HG03064 (cell line): ENCODE data around the gene STAB2.

Source experiments
- ATAC-seq: cut with Tn5 transposase; IDR thresholded peaks from one replicate; pipeline ENCODE4 v1.9.1; 2021; ENCODE audit warnings: low read depth; ENCODE audit not compliant: unreplicated experiment

STAB2 gene

DNA sequence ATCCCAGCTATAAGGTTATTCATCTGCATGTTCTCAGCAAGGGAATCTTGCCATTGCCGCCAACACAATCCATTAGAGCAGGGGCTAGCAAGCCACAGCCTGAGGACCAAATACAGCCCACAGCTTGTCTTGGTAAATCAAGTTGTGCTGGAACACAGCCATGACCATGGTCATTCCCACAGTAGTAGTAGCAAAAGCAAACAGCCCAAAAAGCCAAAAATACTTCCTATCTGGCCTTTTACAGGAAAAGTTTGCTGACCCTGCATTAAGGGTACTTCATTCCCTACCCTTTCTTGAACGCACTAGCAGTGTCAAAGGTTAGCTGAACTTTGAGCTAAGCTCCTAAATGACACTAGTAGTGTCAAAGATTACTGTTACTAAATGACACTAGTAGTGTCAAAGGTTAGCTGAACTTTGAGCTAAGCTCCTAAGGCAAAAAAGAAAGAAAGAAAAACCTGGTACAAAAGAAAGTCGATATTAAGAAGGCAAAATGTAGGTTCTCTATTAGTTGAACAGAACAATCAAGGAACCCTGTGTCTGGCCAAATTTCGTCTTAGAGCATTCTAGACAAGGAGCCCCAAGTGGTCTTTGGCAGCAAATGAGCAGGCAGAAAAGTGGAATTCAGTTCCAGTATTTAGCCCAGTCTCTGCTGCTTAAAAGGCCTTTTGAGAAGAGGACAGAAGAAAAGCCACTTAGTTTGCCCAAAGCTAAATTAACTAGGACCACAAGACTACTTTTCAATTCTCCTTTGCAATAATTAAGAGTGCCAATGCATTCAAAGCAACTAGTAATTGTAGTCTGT, 186.2 kb downstream of the STAB2 start:
- no peak for ATAC-seq

DNA sequence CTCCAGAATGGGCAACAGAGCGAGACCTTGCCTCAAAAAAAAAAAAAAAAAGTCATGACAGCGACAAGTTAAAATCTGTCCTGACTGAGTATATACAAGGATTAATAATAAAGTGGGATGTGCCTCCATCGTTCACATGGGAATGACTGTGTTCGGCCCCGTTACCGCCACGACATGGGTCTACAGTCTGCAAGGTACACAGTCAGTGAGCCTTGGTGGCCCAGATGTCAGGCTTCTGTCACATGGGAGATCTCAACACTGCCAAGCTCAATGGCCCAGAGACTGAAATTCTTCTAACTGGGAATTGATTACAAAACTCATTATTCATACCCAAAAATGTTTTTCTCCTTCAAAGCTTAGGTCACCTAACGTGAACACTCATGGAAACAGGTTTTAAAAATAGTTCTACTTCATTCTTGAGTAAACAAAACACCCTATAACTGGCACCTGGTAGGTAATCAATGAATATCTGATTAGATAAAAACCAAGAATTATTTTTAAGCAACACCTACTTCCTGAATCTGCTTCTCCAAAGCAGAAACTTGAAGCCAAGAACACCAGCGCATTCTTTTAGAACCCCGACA, 188.0 kb downstream of the STAB2 start:
- no peak for ATAC-seq

DNA sequence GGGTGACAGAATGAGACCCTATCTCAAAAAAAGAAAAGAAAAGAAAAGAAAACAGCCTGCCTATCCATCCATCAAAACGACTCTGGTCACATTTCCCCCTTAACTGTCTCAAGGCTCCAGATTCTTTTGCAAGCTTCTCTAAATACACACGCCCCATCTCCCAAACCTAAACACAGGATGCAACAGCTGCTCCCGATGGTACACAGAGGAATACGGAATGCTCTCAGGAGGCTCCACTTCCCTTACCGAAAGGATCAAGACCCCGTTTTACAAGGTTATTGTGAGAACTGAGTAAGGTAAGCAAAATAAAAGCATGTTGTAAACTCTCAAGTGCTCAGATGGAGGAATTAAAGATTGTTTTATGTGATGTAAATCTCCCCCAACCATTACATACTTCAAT, 191.7 kb downstream of the STAB2 start:
- ATAC-seq = no peak

DNA sequence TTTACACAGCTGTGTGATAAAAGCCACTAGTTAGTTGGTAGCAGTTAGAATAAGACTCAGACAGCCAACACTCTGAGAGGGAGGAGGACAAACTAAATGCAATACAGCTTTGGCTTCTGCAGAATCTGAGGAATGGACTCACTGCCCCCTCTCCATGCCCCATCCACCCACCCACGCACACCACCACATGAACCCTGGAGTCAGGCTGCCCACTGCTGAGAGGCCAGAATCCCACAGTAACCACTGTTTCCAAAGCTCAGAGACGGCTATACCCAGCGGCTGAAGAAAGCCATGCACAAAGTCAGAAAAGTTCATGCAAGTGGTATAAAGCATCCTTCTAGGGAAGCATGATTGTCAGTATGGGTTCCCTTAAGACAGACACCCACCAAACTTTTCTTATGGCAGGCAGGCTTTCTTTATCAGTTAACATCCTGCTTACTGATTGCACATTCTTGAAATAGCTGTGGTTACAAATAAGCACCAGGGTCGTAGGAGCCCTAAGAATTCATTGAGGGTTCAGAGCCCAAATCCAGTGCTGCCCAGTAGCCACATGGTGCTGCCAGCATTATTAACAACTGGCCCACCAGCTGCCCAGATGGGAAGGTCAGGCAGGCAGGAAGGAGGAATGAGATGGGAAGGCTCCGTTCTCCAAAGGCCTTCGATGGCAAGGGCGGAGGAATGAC, 192.5 kb downstream of the STAB2 start:
- no peak for ATAC-seq

DNA sequence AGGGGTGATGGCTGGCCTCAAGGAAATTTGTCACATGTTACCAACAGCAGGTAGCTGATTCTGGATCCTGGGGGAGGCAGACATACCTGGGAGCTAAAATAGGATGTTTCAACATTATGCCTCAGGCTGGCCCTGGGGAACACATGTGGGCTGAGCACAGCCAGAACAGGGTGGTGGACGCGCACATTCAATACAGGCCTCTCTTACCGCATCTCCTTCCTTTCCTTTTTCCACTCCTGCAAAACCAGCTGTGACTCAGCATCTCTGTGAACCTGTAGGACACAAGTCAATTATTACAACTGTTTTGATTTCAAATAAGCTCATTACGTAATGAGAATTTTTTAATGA, 193.0 kb downstream of the STAB2 start:
- no peak for ATAC-seq

DNA sequence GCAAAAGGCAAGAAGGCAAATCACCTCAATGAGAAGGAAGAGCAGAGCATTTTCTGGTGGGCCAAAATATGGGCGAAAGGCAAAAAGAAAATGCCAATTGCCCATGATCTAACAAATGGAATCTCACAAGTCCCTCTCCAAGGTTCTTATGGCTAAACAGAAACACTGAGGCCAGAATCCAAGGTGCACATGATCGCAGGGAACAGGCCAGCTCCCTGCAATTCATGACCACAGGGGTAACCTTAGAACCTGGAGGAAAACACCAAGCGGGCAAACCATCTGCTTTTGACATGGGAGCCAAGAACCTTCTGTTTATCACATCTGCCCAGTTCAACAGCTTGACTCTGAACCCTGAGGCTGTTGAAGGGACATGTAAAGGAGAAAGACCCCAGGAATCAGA, 193.9 kb downstream of the STAB2 start:
- no peak for ATAC-seq

DNA sequence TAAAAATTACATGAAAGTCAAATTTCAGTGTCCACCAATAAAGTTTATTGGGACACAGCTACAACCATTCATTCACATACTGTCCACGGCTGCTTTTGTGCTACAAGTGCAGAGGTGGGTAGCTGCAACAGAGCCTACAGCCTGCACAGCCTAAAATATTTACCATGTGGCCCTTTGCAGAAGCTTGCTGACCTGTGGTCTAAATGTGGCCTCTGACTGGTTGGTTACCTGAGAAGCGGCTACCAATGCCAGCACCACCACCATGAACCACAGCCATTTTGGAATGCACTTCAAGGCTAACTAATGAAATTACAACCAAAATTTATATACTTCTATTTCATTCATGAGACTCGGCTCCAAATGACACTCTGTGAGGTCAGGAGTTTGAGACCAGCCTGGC, 195.3 kb downstream of the STAB2 start:
- ATAC-seq = no peak

DNA sequence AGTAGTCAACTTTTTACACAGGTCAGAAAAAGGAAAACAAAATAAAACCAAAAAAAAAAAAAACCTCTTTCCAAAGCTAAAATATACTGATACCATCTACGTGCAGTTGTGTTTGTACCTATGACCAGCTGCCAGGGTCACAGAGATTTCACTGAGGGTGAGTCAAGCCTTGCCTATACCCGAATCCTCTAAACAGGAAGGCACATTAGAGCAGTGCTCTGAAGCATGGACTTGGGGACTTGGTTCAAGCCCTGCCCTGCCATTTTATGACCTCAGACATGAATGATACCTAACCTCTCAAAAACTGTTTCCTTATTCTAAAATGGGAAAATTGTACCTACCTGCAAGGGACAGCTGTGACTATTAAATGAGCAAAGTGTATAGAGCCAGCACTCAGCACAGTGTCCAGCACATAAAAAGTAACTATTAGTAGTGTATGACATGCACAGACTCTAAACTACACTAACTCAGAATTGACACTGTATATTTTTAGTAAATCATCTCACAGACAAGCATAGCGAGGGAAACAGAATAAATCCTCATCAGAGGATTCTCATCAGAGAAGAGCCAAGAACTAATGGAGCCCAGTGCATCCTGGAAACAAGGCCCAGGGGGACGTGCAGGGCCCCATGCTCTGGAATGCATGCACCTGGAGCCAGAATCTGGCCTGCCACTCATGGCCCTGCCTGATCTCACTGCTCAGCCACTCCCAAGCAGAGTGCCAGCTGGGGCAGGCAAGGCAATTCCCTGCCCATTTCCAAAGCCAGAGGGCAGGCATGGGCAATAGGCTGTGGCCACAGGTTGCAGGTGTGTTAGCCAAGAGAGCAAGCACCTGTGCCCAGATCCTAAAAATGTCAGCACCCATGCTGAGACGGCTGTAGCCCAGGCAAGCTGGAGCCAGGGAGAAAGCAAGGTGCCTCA, 196.9 kb downstream of the STAB2 start:
- ATAC-seq = no peak

DNA sequence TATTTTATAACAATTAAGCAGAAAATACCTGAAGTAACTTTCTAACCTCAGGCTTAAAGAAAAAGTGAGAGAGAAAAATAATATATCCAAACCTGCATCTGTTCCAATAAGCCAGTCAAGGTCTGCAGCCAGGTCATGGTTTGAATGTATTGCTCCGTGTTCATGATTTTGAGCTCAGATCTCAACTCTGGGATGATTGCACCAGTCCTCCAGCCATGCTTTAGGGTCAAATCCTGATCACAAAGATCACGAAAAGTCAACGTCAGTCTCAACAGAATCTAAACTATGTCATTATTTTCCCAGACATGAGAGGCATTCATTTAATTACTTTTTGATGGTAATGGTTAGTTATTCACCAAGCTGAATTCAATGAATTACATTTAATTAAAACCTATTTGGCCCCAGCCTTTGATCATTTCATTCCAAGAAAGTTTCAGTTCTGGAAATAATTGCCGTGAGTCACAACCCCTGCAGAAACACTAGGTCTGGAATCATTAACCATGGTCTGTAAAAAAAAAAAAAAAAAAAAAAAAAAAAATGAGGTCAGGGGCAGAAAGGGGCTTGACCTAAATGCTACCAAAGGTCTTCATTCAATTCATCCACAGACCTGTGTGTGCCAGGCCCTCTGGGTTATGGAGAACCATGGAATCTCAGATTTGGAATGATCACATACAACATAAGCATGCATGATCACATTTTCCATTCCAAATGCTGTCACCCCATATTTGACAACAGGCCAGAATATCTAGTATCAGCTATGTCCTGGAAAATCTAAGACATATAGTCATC, 198.4 kb downstream of the STAB2 start:
- no peak for ATAC-seq

DNA sequence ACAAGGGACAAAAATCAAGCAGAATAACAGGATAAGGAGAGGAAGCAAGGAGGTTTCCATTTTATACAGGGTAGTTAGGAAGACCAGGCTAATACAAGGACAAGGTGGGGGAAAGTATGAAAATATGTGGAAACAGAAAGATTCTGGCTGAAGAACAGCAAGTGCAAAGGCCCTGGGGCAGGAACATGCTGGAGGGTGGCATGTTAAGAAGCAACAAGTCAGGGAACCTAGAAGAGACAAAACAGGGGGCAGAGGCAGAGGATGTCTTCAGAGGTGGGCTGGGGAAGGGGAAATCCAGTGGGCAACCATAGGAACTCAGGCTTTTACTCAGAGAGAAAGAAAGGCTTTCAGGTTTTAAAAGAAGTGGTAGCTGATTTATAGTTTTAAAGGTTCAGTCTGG, 199.1 kb downstream of the STAB2 start:
- no peak for ATAC-seq

DNA sequence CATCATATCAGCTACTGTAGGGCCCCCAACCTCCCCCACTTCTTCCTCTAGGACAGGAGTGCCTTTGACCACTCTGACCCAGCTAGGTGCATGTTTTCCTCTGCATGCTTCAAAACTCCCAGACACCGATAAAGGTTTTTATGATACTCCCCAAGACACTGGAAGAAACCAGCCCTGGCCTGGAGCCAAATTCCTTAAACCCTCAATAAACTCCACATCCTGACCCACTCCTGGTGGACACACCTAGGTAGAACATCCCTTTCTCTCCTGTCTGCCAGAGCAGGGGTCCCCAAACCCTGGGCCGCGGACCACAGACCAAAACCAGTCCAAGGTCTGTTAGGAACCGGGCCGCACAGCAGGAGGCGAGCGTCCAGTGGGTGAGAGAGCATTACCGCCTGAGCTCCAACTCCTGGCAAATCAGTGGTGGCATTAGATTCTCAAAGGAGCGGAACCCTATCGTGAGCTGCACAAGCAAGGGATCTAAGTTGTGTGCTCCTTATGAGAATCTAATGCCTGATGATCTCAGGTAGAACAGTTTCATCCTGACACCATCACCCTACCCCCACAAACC, 204.4 kb downstream of the STAB2 start:
- ATAC-seq = no peak

DNA sequence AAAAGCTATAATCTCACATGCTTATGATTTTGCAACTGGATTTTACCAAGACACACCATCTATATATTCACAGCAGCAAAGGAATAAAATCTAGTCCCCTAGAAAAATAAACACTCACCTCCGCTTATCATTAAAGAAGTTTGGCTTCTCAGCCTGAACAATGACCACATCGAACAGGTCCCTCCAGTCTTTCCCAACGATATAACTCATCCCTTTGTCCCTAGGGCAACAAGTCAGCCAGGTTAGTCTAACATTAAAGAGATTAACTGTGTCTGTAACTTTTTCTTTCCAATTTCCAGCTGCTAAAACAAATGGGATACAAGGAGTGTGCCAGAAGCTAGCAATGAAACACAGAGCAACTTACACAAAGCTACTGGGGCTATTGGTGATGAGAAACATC, 206.0 kb downstream of the STAB2 start:
- no peak for ATAC-seq

DNA sequence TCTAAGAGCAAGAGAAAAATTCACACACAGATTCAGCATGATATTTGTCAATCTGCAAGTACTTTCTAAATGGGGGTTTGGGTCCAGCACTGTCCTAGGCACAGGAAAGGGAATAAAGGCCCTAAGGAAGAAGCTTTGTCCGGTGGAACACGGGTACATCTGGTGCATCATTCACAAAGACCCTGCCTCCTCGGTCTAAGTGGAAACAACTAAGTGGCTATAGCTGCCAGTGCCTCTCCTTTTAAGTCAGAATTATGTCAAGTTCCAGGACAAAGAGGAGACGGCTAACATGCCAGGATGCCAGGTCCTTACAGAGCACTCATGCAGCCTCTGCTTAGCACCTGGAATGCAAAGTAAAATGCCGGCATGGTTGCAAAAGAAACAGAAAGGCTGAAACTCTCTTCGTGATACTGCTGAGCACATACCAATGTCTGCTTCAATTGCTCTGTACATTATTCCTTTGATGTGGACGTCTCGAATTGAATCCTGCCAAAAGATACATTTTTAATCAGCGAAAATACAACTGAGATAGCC, 206.5 kb downstream of the STAB2 start:
- no peak for ATAC-seq

DNA sequence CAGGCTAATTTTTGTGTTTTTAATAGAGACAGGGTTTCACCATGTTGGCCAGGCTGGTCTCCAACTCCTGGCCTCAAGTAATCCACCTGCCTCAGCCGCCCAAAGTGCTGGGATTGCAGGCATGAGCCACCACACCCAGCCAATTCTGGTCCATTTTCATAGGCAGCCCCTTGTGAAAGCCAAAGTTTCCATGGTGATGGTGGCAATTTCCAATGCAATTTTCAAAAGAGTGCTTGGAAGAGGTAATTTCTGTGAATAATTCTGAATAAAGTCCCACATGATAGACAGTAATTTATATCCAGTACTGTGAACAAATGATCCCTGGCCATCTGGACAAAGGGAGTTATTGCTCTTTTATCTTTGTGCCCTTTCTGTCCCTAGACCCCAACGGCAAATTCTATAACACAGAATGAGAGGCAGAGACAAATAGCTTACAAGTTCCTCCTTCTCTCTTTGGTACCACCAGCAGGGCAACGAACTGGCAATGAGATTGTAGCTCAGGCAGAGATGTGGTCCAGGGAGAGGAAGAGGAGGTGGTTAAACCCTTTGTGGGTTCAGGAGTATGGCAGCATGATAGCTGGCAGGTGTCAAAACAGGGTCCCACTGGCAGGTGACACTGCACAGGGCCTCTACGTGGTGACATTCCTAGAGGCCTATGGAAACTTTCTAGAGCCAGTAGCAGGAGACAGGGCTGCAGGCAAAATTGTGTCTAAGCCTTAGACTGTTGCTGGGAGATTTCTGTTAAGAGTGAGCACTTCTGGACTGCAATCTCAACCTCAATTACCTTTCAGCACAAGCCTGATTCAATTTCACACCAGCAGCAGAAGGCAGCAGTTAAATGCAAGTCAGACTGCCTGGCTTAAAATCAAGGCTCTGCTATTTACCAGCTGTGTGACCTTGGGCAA, 207.5 kb downstream of the STAB2 start:
- no peak for ATAC-seq

DNA sequence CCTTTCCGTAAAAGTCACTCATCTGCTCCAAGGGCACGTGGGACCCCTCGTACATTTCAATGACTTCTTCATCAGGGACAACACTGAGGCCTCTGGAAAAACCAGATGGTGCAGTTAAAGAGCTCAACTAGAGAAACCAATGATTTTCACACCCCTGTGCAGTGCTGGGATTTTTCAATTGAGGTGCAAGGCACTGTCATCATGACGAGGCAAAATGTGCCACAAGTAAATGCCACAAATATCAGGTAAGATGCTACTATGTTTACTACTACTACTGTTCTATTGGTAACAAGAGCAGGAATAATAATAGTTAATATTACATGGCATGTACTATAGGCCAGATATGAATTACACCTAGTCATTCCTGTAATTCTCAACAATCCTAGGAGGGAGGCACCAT, 211.5 kb downstream of the STAB2 start:
- no peak for ATAC-seq

DNA sequence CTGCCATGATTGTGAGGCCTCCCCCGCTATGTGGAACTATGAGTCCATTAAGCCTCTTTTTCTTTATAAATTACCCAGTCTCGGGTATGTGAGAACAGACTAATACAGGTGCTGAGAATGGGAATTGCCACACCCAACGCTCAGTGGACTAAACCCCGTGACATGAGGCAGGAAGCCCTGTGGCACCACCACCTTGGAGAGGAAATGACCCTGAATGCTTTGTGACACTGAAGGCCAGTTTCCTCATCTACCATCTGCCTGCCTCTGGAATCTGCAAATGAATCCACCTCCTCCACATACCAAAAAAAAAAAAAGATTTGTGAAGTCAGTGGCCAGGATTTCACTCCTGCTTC, 212.4 kb downstream of the STAB2 start:
- no peak for ATAC-seq

DNA sequence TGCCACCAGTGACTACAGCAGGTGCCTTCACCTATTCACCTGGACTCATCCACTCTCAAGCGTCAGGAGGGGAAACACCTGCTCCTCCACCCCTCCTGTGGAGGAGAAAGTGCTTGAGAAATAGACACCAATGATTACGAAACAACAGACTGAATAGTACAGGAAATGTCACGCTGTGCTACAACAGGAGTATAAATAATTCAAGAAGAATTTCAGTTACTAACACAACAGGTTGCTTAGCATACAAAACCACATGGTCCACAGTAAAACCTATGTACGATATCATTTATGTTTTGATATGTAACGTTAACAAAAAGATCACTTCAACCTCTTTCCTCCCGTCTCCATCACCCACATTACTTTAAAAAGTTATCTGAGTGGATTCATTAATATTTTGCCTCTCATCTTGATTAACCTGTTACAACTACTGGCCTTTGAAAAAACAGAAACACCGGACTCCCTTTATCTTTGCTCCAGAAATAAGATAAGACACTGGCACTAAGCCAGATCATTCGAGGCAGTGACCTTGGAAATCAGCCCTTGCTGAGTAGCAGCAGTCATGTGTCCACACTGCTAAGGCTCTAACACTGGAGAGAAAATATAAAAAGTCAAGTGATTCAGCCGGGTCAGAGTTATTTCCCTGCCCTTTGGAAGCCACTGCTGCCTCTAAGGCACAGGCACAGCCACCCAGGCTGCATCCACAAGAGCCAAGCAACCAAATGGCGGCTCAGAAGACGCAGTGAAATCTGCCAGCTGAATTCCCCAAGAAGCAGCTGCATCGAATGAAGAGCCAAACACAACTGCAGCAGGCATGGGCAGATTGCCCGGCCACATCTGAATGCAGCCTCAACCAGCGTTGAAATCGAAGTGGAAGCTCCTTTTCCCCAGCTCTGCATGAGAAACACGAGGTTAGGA, 213.0 kb downstream of the STAB2 start:
- no peak for ATAC-seq
